Neural cell (in vitro differentiated cells): Measurements from ENCODE around the gene KMT2D. TPM values are rescaled to one million over a fixed set of nuclear protein-coding genes. Genes with fewer than 3 reads are reported as not detected.

Source experiments
- H2AFZ ChIP-seq: fragments of 200-600, 300-800 bp; sonication (generic), shearing (Covaris generic); 2 replicates; pipeline ENCODE4 v1.6.0; 2014; ENCODE audit warnings: low read depth, mild to moderate bottlenecking, antibody characterized with exemption, low read length, moderate library complexity
- H3F3A ChIP-seq: fragments of 200-600 bp; shearing (Covaris generic); 2 replicates; pipeline ENCODE4 v1.6.1; 2016; ENCODE audit warnings: mild to moderate bottlenecking, moderate library complexity, mixed read lengths, antibody characterized with exemption, low read length; ENCODE audit not compliant: insufficient read depth, poor library complexity, severe bottlenecking
- H3K27ac ChIP-seq: fragments of 200-600, 300-800 bp; sonication (generic), shearing (Covaris generic); 2 replicates; pipeline ENCODE4 v1.5.1; 2014; ENCODE audit warnings: mild to moderate bottlenecking, low read length, moderate library complexity
- H3K27me3 ChIP-seq: fragments of 300-800, 200-600 bp; sonication (generic), shearing (Covaris generic); 2 replicates; pipeline ENCODE4 v1.6.0; 2014; ENCODE audit warnings: mild to moderate bottlenecking, low read depth, low read length, moderate library complexity; ENCODE audit not compliant: insufficient read depth
- H3K36me3 ChIP-seq: fragments of 300-800, 200-600 bp; sonication (generic), shearing (Covaris generic); 2 replicates; pipeline ENCODE4 v1.5.1; 2014; ENCODE audit warnings: mild to moderate bottlenecking, antibody characterized with exemption, low read length, moderate library complexity; ENCODE audit not compliant: insufficient read depth
- H3K4me2 ChIP-seq: fragments of 300-800, 200-600 bp; sonication (generic), shearing (Covaris generic); 2 replicates; pipeline ENCODE4 v1.6.0; 2014; ENCODE audit warnings: mild to moderate bottlenecking, low read length
- H3K4me3 ChIP-seq: fragments of 300-800, 200-600 bp; sonication (generic), shearing (Covaris generic); 2 replicates; pipeline ENCODE4 v1.5.1; 2014; ENCODE audit warnings: mild to moderate bottlenecking, low read length, moderate library complexity
- H3K79me2 ChIP-seq: fragments of 200-600 bp; shearing (Covaris generic); replicated peaks from 2 replicates; pipeline ENCODE4 v1.6.0; 2014; ENCODE audit warnings: mild to moderate bottlenecking, low read length, moderate library complexity; ENCODE audit not compliant: insufficient read depth
- H3K9ac ChIP-seq: fragments of 300-800, 200-600 bp; sonication (generic), shearing (Covaris generic); 2 replicates; pipeline ENCODE4 v1.6.1; 2016; ENCODE audit warnings: mild to moderate bottlenecking, low read length, mixed read lengths
- H3K9me2 ChIP-seq: fragments of 200-600 bp; shearing (Covaris generic); 2 replicates; pipeline ENCODE4 v1.6.1; 2016; ENCODE audit warnings: mild to moderate bottlenecking, low read length, mixed read lengths; ENCODE audit not compliant: insufficient read depth
- H3K9me3 ChIP-seq: fragments of 200-600, 300-800 bp; sonication (generic), shearing (Covaris generic); 2 replicates; pipeline ENCODE4 v1.6.1; 2016; ENCODE audit warnings: mild to moderate bottlenecking, mixed run types, low read length, moderate library complexity, mixed read lengths
- H4K20me1 ChIP-seq: fragments of 200-600 bp; shearing (Covaris generic); 2 replicates; pipeline ENCODE4 v1.6.1; 2016; ENCODE audit warnings: mild to moderate bottlenecking, mixed run types; ENCODE audit not compliant: insufficient read depth
- CTCF ChIP-seq: fragments of 450-650 bp; IDR thresholded peaks from 2 replicates; pipeline ENCODE4 v1.5.1; 2014; ENCODE audit warnings: antibody characterized with exemption, mild to moderate bottlenecking, moderate library complexity; ENCODE audit not compliant: poor library complexity, severe bottlenecking
- EP300 ChIP-seq: fragments of 450-650 bp; conservative IDR thresholded peaks from 2 replicates; pipeline ENCODE4 v1.6.1; 2014; ENCODE audit warnings: antibody characterized with exemption, mild to moderate bottlenecking, moderate library complexity; ENCODE audit not compliant: poor library complexity, severe bottlenecking
- EZH2 ChIP-seq: fragments of 200-600, 300-800 bp; shearing (Covaris generic), sonication (generic); IDR thresholded peaks from 2 replicates; pipeline ENCODE4 v1.6.1; 2014; ENCODE audit warnings: antibody characterized with exemption, low read length, borderline replicate concordance, mild to moderate bottlenecking; ENCODE audit not compliant: insufficient read depth, poor library complexity, severe bottlenecking
- MXI1 ChIP-seq: fragments of 450-650 bp; conservative IDR thresholded peaks from 2 replicates; pipeline ENCODE4 v1.6.1; 2014; ENCODE audit warnings: antibody characterized with exemption, mild to moderate bottlenecking; ENCODE audit not compliant: poor library complexity, severe bottlenecking
- POLR2AphosphoS5 ChIP-seq: IDR thresholded peaks from 2 replicates; pipeline ENCODE4 v1.6.1; 2012
- RAD21 ChIP-seq: fragments of 450-650 bp; conservative IDR thresholded peaks from 2 replicates; pipeline ENCODE4 v1.6.1; 2014; ENCODE audit warnings: antibody characterized with exemption, mild to moderate bottlenecking, moderate library complexity
- SMC3 ChIP-seq: fragments of 450-650 bp; conservative IDR thresholded peaks from 2 replicates; pipeline ENCODE4 v1.6.1; 2014; ENCODE audit warnings: antibody characterized with exemption, mild to moderate bottlenecking, moderate library complexity; ENCODE audit not compliant: poor library complexity
- TAF1 ChIP-seq: IDR thresholded peaks from 2 replicates; pipeline ENCODE4 v1.6.1; 2012; ENCODE audit warnings: low read depth
- polyA plus RNA-seq: library from polyadenylated mRNA; depleted of rRNA; stranded (reverse); fragments of >200 nt; gene quantifications from 2 replicates; pipeline ENCODE4 v1.2.3, GENCODE V29; 2014
- TF ChIP-seq, protein P1 (sequence below): IDR thresholded peaks from 2 replicates; pipeline ENCODE4 v1.6.1; 2012; ENCODE audit warnings: borderline replicate concordance

Gene KMT2D
- polyA plus RNA-seq, 1 donor from 2014 or later, result 15.8 TPM

GRCh38 chr12:49022558-49023178 lies 37.9 kb downstream of the KMT2D start:
- no peaks in the 10 kb centered on the region for H3K9me2 ChIP-seq
- H2AFZ ChIP-seq, result no peak overlapping the region
- no peak overlapping the region for H3K27ac ChIP-seq
- H3K9ac ChIP-seq, result no peak overlapping the region
- H3F3A ChIP-seq, result peaks cover under 1% of the 10 kb centered on the region
- no peaks in the 10 kb centered on the region for H3K27me3 ChIP-seq
- H3K4me3 ChIP-seq, result no peak overlapping the region
- TF ChIP-seq EZH2 (no peak), EP300 (no peak), POLR2AphosphoS5 (no peak)
- no peaks in the 10 kb centered on the region for H3K79me2 ChIP-seq
- no peaks in the 10 kb centered on the region for H3K36me3 ChIP-seq
- H4K20me1 ChIP-seq, result no peaks in the 10 kb centered on the region
- H3K4me2 ChIP-seq, result no peak overlapping the region
- no peaks in the 10 kb centered on the region for H3K9me3 ChIP-seq

GRCh38 chr12:49021292-49021915 lies 39.2 kb downstream of the KMT2D start:
- Histone ChIP-seq H3K9me2 (no peaks in the 10 kb centered on the region), H3K27ac (no peak overlapping the region), H4K20me1 (no peaks in the 10 kb centered on the region), H3K27me3 (no peaks in the 10 kb centered on the region), H3K9me3 (no peaks in the 10 kb centered on the region), H3K79me2 (no peaks in the 10 kb centered on the region), H2AFZ (no peak overlapping the region), H3F3A (peaks cover 3% of the 10 kb centered on the region), H3K36me3 (no peaks in the 10 kb centered on the region), H3K4me3 (no peak overlapping the region), H3K4me2 (no peak overlapping the region), H3K9ac (no peak overlapping the region)
- TF ChIP-seq POLR2AphosphoS5 (no peak), SMC3 (no peak), RAD21 (no peak), CTCF (no peak)
- TF ChIP-seq, protein P1, sequence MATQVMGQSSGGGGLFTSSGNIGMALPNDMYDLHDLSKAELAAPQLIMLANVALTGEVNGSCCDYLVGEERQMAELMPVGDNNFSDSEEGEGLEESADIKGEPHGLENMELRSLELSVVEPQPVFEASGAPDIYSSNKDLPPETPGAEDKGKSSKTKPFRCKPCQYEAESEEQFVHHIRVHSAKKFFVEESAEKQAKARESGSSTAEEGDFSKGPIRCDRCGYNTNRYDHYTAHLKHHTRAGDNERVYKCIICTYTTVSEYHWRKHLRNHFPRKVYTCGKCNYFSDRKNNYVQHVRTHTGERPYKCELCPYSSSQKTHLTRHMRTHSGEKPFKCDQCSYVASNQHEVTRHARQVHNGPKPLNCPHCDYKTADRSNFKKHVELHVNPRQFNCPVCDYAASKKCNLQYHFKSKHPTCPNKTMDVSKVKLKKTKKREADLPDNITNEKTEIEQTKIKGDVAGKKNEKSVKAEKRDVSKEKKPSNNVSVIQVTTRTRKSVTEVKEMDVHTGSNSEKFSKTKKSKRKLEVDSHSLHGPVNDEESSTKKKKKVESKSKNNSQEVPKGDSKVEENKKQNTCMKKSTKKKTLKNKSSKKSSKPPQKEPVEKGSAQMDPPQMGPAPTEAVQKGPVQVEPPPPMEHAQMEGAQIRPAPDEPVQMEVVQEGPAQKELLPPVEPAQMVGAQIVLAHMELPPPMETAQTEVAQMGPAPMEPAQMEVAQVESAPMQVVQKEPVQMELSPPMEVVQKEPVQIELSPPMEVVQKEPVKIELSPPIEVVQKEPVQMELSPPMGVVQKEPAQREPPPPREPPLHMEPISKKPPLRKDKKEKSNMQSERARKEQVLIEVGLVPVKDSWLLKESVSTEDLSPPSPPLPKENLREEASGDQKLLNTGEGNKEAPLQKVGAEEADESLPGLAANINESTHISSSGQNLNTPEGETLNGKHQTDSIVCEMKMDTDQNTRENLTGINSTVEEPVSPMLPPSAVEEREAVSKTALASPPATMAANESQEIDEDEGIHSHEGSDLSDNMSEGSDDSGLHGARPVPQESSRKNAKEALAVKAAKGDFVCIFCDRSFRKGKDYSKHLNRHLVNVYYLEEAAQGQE, result no peak

DNA sequence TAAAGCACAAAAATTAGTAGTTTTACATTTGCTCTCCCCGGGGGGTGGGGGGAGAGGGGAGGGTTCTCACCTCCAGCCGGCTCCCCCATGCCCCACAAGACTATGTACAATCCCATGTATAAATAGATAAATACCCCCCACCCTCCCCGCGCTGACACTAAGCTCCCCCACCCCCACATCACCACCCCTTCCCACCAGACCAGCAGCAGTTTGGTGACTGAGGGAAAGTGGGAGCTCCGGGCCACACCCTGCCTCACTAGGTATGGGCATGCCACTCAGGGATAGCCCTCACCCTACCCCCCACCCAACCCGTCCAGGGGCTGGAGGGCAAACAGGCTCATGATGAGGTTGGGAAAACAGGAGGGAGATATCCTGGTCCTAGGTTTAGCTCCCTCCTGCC lies 40.2 kb downstream of the KMT2D start:
- H3K79me2 ChIP-seq, result no peaks in the 10 kb centered on the region
- H3K4me2 ChIP-seq, result no peak overlapping the region
- peaks cover 3% of the 10 kb centered on the region for H3F3A ChIP-seq
- H4K20me1 ChIP-seq, result no peaks in the 10 kb centered on the region
- no peak overlapping the region for H2AFZ ChIP-seq
- H3K9me2 ChIP-seq, result no peaks in the 10 kb centered on the region
- H3K27me3 ChIP-seq, result no peaks in the 10 kb centered on the region
- no peak overlapping the region for H3K9ac ChIP-seq
- H3K27ac ChIP-seq, result no peak overlapping the region
- TF ChIP-seq MXI1 (no peak), EP300 (no peak), TAF1 (no peak), SMC3 (no peak), EZH2 (no peak), POLR2AphosphoS5 (no peak), RAD21 (no peak), CTCF (no peak)
- TF ChIP-seq, protein P1, result no peak
- no peaks in the 10 kb centered on the region for H3K9me3 ChIP-seq
- H3K36me3 ChIP-seq, result no peaks in the 10 kb centered on the region
- no peak overlapping the region for H3K4me3 ChIP-seq
